PC-9 (cell line): ENCODE results near the gene GPS2.

Experiments
- CTCF ChIP-seq: fragments of 200-600 bp; sonication (generic); conservative IDR thresholded peaks from 2 replicates; pipeline ENCODE4 v1.6.1; 2017; ENCODE audit warnings: mixed run types, antibody characterized with exemption, mild to moderate bottlenecking, moderate library complexity
- EZH2 ChIP-seq: fragments of 200-600 bp; sonication (generic); IDR thresholded peaks from 2 replicates; pipeline ENCODE4 v1.8.0; 2017; ENCODE audit warnings: antibody characterized with exemption, low read depth

- TF ChIP-seq EZH2, result no peak
- no peak for TF ChIP-seq CTCF
These were observed 48.2 kb upstream of the GPS2 start for GRCh38 chr17:7363311-7363710.
